Sigmoid colon (tissue), 7 donors: Measurements from ENCODE around the gene ZSCAN12. TPM values are rescaled to one million over a fixed set of nuclear protein-coding genes. Genes with fewer than 3 reads are reported as not detected.

Experiments
- DNase-seq: peaks from one replicate; pipeline ENCODE4 v3.0.0-alpha.2; 2019
- H3K27ac ChIP-seq, 4 donors: fragments of 200-600 bp; sonication (generic); one replicate each; pipeline ENCODE4 v1.5.1; 2016 to 2019; ENCODE audit warnings: mild to moderate bottlenecking in 1 of 4
- H3K27me3 ChIP-seq, 3 donors: fragments of 200-600 bp; sonication (generic); one replicate each; pipeline ENCODE4 v1.5.1; 2019; ENCODE audit warnings: mild to moderate bottlenecking in 1 of 3
- H3K36me3 ChIP-seq, 4 donors: fragments of 200-600 bp; sonication (generic); one replicate each; pipeline ENCODE4 v1.5.1; 2016 to 2019
- H3K4me1 ChIP-seq, 4 donors: fragments of 200-600 bp; sonication (generic); one replicate each; pipeline ENCODE4 v1.5.1; 2017 to 2019
- H3K4me3 ChIP-seq, 4 donors: fragments of 200-600 bp; sonication (generic); one replicate each; pipeline ENCODE4 v1.5.1; 2017 to 2019; ENCODE audit warnings: mild to moderate bottlenecking in 2 of 4, moderate library complexity in 1 of 4
- H3K9me3 ChIP-seq, 4 donors: fragments of 200-600 bp in 3 of 4; sonication (generic) in 3 of 4; one replicate each; pipeline versions ENCODE4 v1.5.1 to v1.6.1; 2013 to 2019
- CTCF ChIP-seq, 4 experiments: fragments of 450-650 bp in 3 of 4; fragments of 200-600 bp in 1 of 4; IDR thresholded peaks; one replicate each; pipeline ENCODE4 v1.5.1; 2016 to 2019; ENCODE audit warnings: antibody characterized with exemption in 4 of 4, mild to moderate bottlenecking in 3 of 4, moderate library complexity in 2 of 4
- EP300 ChIP-seq, 4 donors: sonication (generic); formaldehyde crosslinking; IDR thresholded peaks; one replicate each; pipeline ENCODE4 v1.6.1; 2017; ENCODE audit warnings: antibody characterized with exemption in 4 of 4
- POLR2A ChIP-seq, 2 donors: fragments of 450-650 bp; IDR thresholded peaks; one replicate each; pipeline ENCODE4 v1.6.1; 2016; ENCODE audit warnings: antibody characterized with exemption in 2 of 2, mild to moderate bottlenecking in 2 of 2, moderate library complexity in 2 of 2
- POLR2AphosphoS5 ChIP-seq, 4 donors: sonication (generic); formaldehyde crosslinking; IDR thresholded peaks; one replicate each; pipeline ENCODE4 v1.6.1; 2017; ENCODE audit warnings: antibody characterized with exemption in 4 of 4
- WGBS, 2 donors: extraction: QIAGEN DNeasy Blood & Tissue Kit; methylation state at CpG; one replicate each; pipeline ENCODE4 v1.1.7; 2013; 5-methylcytosine and 5-hydroxymethylcytosine counted together
- intact Hi-C: fragments of 100-400 bp; cut with DNase I; formaldehyde crosslinking; loops from one replicate; pipeline ENCODE4 v1.15.1; 2023
- polyA plus RNA-seq, 3 donors: library from polyadenylated mRNA; stranded (reverse); fragments of 200-250 nt; gene quantifications; one replicate each; pipeline ENCODE4 v1.2.3, GENCODE V29; 2013
- small RNA-seq, 3 donors: library from RNA; depleted of rRNA; stranded (forward); fragments of <200 nt; gene quantifications; one replicate each; pipeline ENCODE3, GENCODE V24; 2016
- total RNA-seq, 4 donors: library from RNA; depleted of rRNA; stranded (reverse); fragments of >200 nt; gene quantifications; one replicate each; pipeline ENCODE4 v1.1.0, GENCODE V29; 2016
- donor health status: healthy with polysubstance abuse.
- donor health status: Bipolar disorder and iron deficiency.
- donor health status: healthy.

ZSCAN12 gene
- total and polyA plus RNA-seq, 7 donors, result 1.4 to 7.5 (median 6.1) TPM

DNA sequence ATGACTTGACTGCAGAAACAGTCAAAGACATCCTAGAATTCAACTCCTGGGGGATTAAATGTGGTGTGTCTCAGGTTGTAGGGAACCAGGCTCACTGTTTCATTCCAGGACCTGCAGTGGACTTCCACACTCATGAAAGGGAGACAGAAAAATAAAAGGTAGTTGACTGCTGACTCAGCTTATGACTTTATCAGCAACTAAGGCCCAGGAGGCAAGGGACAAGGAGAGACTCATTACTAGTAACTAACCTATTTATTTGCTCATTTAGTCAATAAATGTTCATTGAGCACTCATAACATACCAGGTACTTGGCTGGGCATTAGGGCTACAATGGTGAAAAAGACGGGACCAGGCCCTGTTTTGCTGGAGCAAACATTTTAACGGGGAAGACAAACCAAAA lies 66.5 kb downstream of the ZSCAN12 start:
- H3K36me3 ChIP-seq, result peaks cover 0 to 11% (median 7%) of the 10 kb centered on the region in 4 donors
- H3K4me1 ChIP-seq, result peaks cover 4 to 30% (median 19%) of the 10 kb centered on the region in 4 donors
- WGBS, 2 donors, result 93 to 96% methylated on average over 2 of the region's 2 CpGs
- no peak overlapping the region for H3K4me3 ChIP-seq
- H3K27ac ChIP-seq, result peak overlapping the region in 3 of 4 donors; percentile 91 to 99 (median 94)
- TF ChIP-seq POLR2A (IDR thresholded peaks at IDR 0.05) (no peak), CTCF (IDR thresholded peaks at IDR 0.05) (no peak), EP300 (IDR thresholded peaks at IDR 0.05) (no peak), POLR2AphosphoS5 (IDR thresholded peaks at IDR 0.05) (no peak)
- intact Hi-C loops, result loop anchor here (5.0 to 10.0 kb wide), 2 partner anchors 51 to 652 kb away; partner anchors contain the start of gene PGBD1
- DNase-seq, result no peak
- H3K27me3 ChIP-seq, result no peaks in the 10 kb centered on the region
- H3K9me3 ChIP-seq, result peaks cover 0 to 4% (median 0%) of the 10 kb centered on the region in 4 donors

- Histone ChIP-seq H3K4me3 (no peak overlapping the region), H3K36me3 (peaks cover 20 to 41% (median 31%) of the 10 kb centered on the region in 4 donors), H3K27ac (no peak overlapping the region), H3K4me1 (peaks cover 0 to 15% (median 7%) of the 10 kb centered on the region in 4 donors), H3K27me3 (no peaks in the 10 kb centered on the region), H3K9me3 (peaks cover 7 to 24% (median 17%) of the 10 kb centered on the region in 4 donors)
- DNase-seq, result no peak
- 47 to 82% methylated on average over 1 of the region's 1 CpG for WGBS, 2 donors
- intact Hi-C loops, result loop anchor here (5.0 to 10.0 kb wide), 2 partner anchors 48 to 655 kb away; partner anchors contain the start of gene PGBD1
- TF ChIP-seq POLR2A (IDR thresholded peaks at IDR 0.05) (no peak), CTCF (IDR thresholded peaks at IDR 0.05) (no peak), EP300 (IDR thresholded peaks at IDR 0.05) (no peak), POLR2AphosphoS5 (IDR thresholded peaks at IDR 0.05) (no peak)
Observed at GRCh38 chr6:28330041-28330440, 69.5 kb downstream of the ZSCAN12 start.

Small RNAs within 50 kb of the gene (small RNA-seq; reads per million reads assigned to genes)
- 0 reads per million in 3 donors for gene RNU2-45P

Other genes with a start within 250 kb of the ZSCAN12 start
- 10 to 100 TPM; 14.0 to 15.1 (median 14.8) TPM for gene ZSCAN9, start 174.5 kb downstream of the ZSCAN12 start, total RNA-seq
- 1 to 10 TPM; 1.8 to 6.2 (median 3.6) TPM for gene ZSCAN9, start 174.5 kb downstream of the ZSCAN12 start, polyA plus RNA-seq
- 1 to 10 TPM; 1.5 to 6.1 (median 4.7) TPM for gene ZKSCAN4, start 147.5 kb downstream of the ZSCAN12 start, total RNA-seq
- gene ZKSCAN4, start 147.5 kb downstream of the ZSCAN12 start, polyA plus RNA-seq, result 1 to 10 TPM; 1.8 to 3.1 (median 2.3) TPM
- 1 to 10 TPM; 2.6 to 7.5 (median 3.8) TPM for gene NKAPL, start 140.4 kb downstream of the ZSCAN12 start, total RNA-seq
- gene NKAPL, start 140.4 kb downstream of the ZSCAN12 start, polyA plus RNA-seq, result under 1 TPM in 2 of 3 donors, not detected in 1; 0.55 to 0.60 TPM
- gene ZSCAN26, start 132.6 kb downstream of the ZSCAN12 start, total RNA-seq, result 10 to 100 TPM; 25.5 to 29.4 (median 27.6) TPM
- 1 to 10 TPM; 2.8 to 6.3 (median 6.0) TPM for gene ZSCAN26, start 132.6 kb downstream of the ZSCAN12 start, polyA plus RNA-seq
- 10 to 100 TPM in 2 of 4 donors, 1 to 10 TPM in 2; 5.4 to 11.4 (median 9.2) TPM for gene PGBD1, start 118.2 kb downstream of the ZSCAN12 start, total RNA-seq
- gene PGBD1, start 118.2 kb downstream of the ZSCAN12 start, polyA plus RNA-seq, result 1 to 10 TPM in 2 of 3 donors, under 1 TPM in 1; 0.92 to 1.3 (median 1.2) TPM
- gene ZSCAN31, start 63.6 kb downstream of the ZSCAN12 start, total RNA-seq, result 10 to 100 TPM; 22.8 to 41.7 (median 30.8) TPM
- 1 to 10 TPM; 3.6 to 8.8 (median 7.8) TPM for gene ZSCAN31, start 63.6 kb downstream of the ZSCAN12 start, polyA plus RNA-seq
- 1 to 10 TPM; 5.4 to 9.1 (median 5.8) TPM for gene ZKSCAN3, start 49.8 kb downstream of the ZSCAN12 start, total RNA-seq
- 1 to 10 TPM in 2 of 3 donors, under 1 TPM in 1; 0.92 to 1.8 (median 1.2) TPM for gene ZKSCAN3, start 49.8 kb downstream of the ZSCAN12 start, polyA plus RNA-seq
- gene ZSCAN23, start 43.7 kb upstream of the ZSCAN12 start, total RNA-seq, result 1 to 10 TPM; 1.8 to 3.9 (median 2.5) TPM
- 1 to 10 TPM in 1 of 3 donors, under 1 TPM in 1, not detected in 1; 0.79 to 4.2 TPM for gene ZSCAN23, start 43.7 kb upstream of the ZSCAN12 start, polyA plus RNA-seq
- not detected for gene GPX6, start 116.0 kb upstream of the ZSCAN12 start, total RNA-seq
- gene GPX6, start 116.0 kb upstream of the ZSCAN12 start, polyA plus RNA-seq, result not detected
- not detected for gene GPX5, start 126.1 kb upstream of the ZSCAN12 start, total RNA-seq
- gene GPX5, start 126.1 kb upstream of the ZSCAN12 start, polyA plus RNA-seq, result not detected